H9 (cell line): ENCODE data around the gene SEPHS1. TPM values are rescaled to one million over a fixed set of nuclear protein-coding genes. Genes with fewer than 3 reads are reported as not detected.

Experiments
- DNase-seq: peaks from one replicate; pipeline ENCODE4 v3.0.0-alpha.2; 2017
- H2AFZ ChIP-seq: one replicate; pipeline ENCODE4 v1.6.1; 2013; ENCODE audit warnings: mild to moderate bottlenecking, low read length, control low read depth, moderate library complexity
- H2AK5ac ChIP-seq: 2 replicates; pipeline ENCODE4 v1.6.1; 2013; ENCODE audit warnings: low read length, control low read depth, mixed read lengths; ENCODE audit not compliant: insufficient read length
- H2BK120ac ChIP-seq: one replicate; pipeline ENCODE4 v1.6.1; 2013; ENCODE audit warnings: low read depth, mild to moderate bottlenecking, low read length, control low read depth, inconsistent platforms; ENCODE audit not compliant: poor library complexity, severe bottlenecking
- H2BK12ac ChIP-seq: 2 replicates; pipeline ENCODE4 v1.6.1; 2013; ENCODE audit warnings: low read length, control low read depth, mixed read lengths, low read depth; ENCODE audit not compliant: insufficient read length
- H2BK15ac ChIP-seq: 2 replicates; pipeline ENCODE4 v1.6.1; 2013; ENCODE audit warnings: low read depth, low read length, control low read depth
- H2BK20ac ChIP-seq: one replicate; pipeline ENCODE4 v1.6.1; 2013; ENCODE audit warnings: low read depth, mild to moderate bottlenecking, low read length, control low read depth, inconsistent platforms; ENCODE audit not compliant: poor library complexity, severe bottlenecking
- H2BK5ac ChIP-seq: 2 replicates; pipeline ENCODE4 v1.6.1; 2013; ENCODE audit warnings: low read length, control low read depth, mixed read lengths; ENCODE audit not compliant: insufficient read length
- H3K14ac ChIP-seq: 2 replicates; pipeline ENCODE4 v1.6.1; 2013; ENCODE audit warnings: low read length, control low read depth; ENCODE audit not compliant: insufficient read depth
- H3K18ac ChIP-seq: 2 replicates; pipeline ENCODE4 v1.6.1; 2013; ENCODE audit warnings: low read depth, mild to moderate bottlenecking, mixed read lengths, low read length, control low read depth; ENCODE audit not compliant: insufficient read length
- H3K23ac ChIP-seq: 2 replicates; pipeline ENCODE4 v1.6.1; 2013; ENCODE audit warnings: low read length, control low read depth, mixed read lengths, low read depth; ENCODE audit not compliant: insufficient read length
- H3K23me2 ChIP-seq: 2 replicates; pipeline ENCODE4 v1.6.1; 2013; ENCODE audit warnings: low read depth, mild to moderate bottlenecking, mixed read lengths, low read length, control low read depth; ENCODE audit not compliant: insufficient read length, poor library complexity, severe bottlenecking
- H3K27ac ChIP-seq: 2 replicates; pipeline ENCODE4 v1.5.1; 2013; ENCODE audit warnings: low read length, control low read depth, mixed read lengths, low read depth; ENCODE audit not compliant: insufficient read length
- H3K27me3 ChIP-seq: 2 replicates; pipeline ENCODE4 v1.6.1; 2013; ENCODE audit warnings: low read length, control low read depth, inconsistent platforms; ENCODE audit not compliant: insufficient read depth
- H3K4ac ChIP-seq: 2 replicates; pipeline ENCODE4 v1.6.1; 2013; ENCODE audit warnings: low read depth, mild to moderate bottlenecking, control low read depth, inconsistent platforms, low read length, moderate library complexity
- H3K4me1 ChIP-seq: 2 replicates; pipeline ENCODE4 v1.6.1; 2013; ENCODE audit warnings: low read length, control low read depth, inconsistent platforms; ENCODE audit not compliant: insufficient read depth
- H3K4me2 ChIP-seq: 2 replicates; pipeline ENCODE4 v1.6.1; 2013; ENCODE audit warnings: low read length, control low read depth, mixed read lengths; ENCODE audit not compliant: insufficient read length, insufficient read depth
- H3K56ac ChIP-seq: 2 replicates; pipeline ENCODE4 v1.6.1; 2013; ENCODE audit warnings: low read depth, mild to moderate bottlenecking, mixed read lengths, low read length, control low read depth; ENCODE audit not compliant: insufficient read length
- H3K79me1 ChIP-seq: 2 replicates; pipeline ENCODE4 v1.6.1; 2013; ENCODE audit warnings: low read depth, mild to moderate bottlenecking, moderate library complexity, low read length, control low read depth, inconsistent platforms; ENCODE audit not compliant: insufficient read depth, poor library complexity, severe bottlenecking
- H3K79me2 ChIP-seq: 2 replicates; pipeline ENCODE4 v1.6.1; 2013; ENCODE audit warnings: low read length, control low read depth, inconsistent platforms; ENCODE audit not compliant: insufficient read depth
- H3K9ac ChIP-seq: 2 replicates; pipeline ENCODE4 v1.6.1; 2013; ENCODE audit warnings: low read length, control low read depth, mixed read lengths; ENCODE audit not compliant: insufficient read length; ENCODE audit errors: extremely low read depth
- H3K9me3 ChIP-seq: one replicate; pipeline ENCODE4 v1.6.1; 2013; ENCODE audit warnings: low read depth, low read length, inconsistent platforms; ENCODE audit not compliant: control insufficient read depth
- H3T11ph ChIP-seq: one replicate; pipeline ENCODE4 v1.6.1; 2013; ENCODE audit warnings: mild to moderate bottlenecking, low read length, control low read depth, inconsistent platforms
- H4K20me1 ChIP-seq: one replicate; pipeline ENCODE4 v1.6.1; 2013; ENCODE audit not compliant: control insufficient read depth, insufficient read length, insufficient read depth
- H4K5ac ChIP-seq: 2 replicates; pipeline ENCODE4 v1.6.1; 2013; ENCODE audit warnings: low read depth, mild to moderate bottlenecking, mixed read lengths, low read length, control low read depth; ENCODE audit not compliant: insufficient read length
- H4K8ac ChIP-seq: replicated peaks from 2 replicates; pipeline ENCODE4 v1.6.1; 2013; ENCODE audit warnings: low read length, control low read depth, mixed read lengths, low read depth; ENCODE audit not compliant: insufficient read length
- H4K91ac ChIP-seq: 2 replicates; pipeline ENCODE4 v1.6.1; 2013; ENCODE audit warnings: low read depth, mild to moderate bottlenecking, moderate library complexity, mixed read lengths, low read length, control low read depth; ENCODE audit not compliant: insufficient read length
- H3K27ac Mint-ChIP-seq, 3 experiments: 2 replicates in 2 of 3; 3 replicates in 1 of 3; pipeline ENCODE4 v1.8.0; 2020 to 2021; ENCODE audit warnings: mixed read lengths in 3 of 3, mild to moderate bottlenecking in 1 of 3, moderate library complexity in 1 of 3
- H3K27me3 Mint-ChIP-seq: 2 replicates; pipeline ENCODE4 v1.8.0; 2021; ENCODE audit warnings: low read depth, mild to moderate bottlenecking, moderate library complexity, mixed read lengths
- H3K36me3 Mint-ChIP-seq, 3 experiments: 2 replicates in 2 of 3; 3 replicates in 1 of 3; pipeline ENCODE4 v1.8.0; 2020 to 2021; ENCODE audit warnings: low read depth in 3 of 3, mixed read lengths in 3 of 3; ENCODE audit not compliant: insufficient read depth in 1 of 3
- H3K4me1 Mint-ChIP-seq, 2 experiments: 2 replicates each; pipeline ENCODE4 v1.8.0; 2020; ENCODE audit warnings: mixed read lengths in 2 of 2
- H3K4me3 Mint-ChIP-seq, 2 experiments: 2 replicates in 1 of 2; 3 replicates in 1 of 2; pipeline ENCODE4 v1.8.0; 2020 to 2021; ENCODE audit warnings: mild to moderate bottlenecking in 2 of 2, mixed read lengths in 2 of 2, moderate library complexity in 1 of 2
- H3K9me3 Mint-ChIP-seq, 2 experiments: 2 replicates in 1 of 2; 3 replicates in 1 of 2; pipeline ENCODE4 v1.8.0; 2020; ENCODE audit warnings: mild to moderate bottlenecking in 2 of 2, mixed read lengths in 2 of 2, moderate library complexity in 1 of 2
- CTCF ChIP-seq: fragments of 200-600 bp; sonication (generic); conservative IDR thresholded peaks from 3 replicates; pipeline ENCODE4 v1.8.0; 2021; ENCODE audit warnings: antibody characterized with exemption, mild to moderate bottlenecking
- WGBS: extraction: QIAGEN DNeasy Blood & Tissue Kit; methylation state at CpG from one replicate; pipeline ENCODE4 v1.1.7; 2013; ENCODE audit warnings: missing lambda C conversion rate, low lambda C conversion rate, mixed read lengths; ENCODE audit not compliant: insufficient read length; ENCODE audit errors: extremely low coverage; 5-methylcytosine and 5-hydroxymethylcytosine counted together
- total RNA-seq: library from RNA; stranded (reverse); gene quantifications from 2 replicates; pipeline ENCODE4 v1.2.1, GENCODE V29; 2021

Gene SEPHS1
- total RNA-seq, 1 experiment from 2014 or later = 366 TPM

- Mint-ChIP-seq H3K27ac (no peak overlapping the region), H3K4me3 (no peak overlapping the region), H3K9me3 (no peaks in the 10 kb centered on the region), H3K27me3 (peaks cover 2% of the 10 kb centered on the region), H3K4me1 (no peaks in the 10 kb centered on the region), H3K36me3 (no peaks in the 10 kb centered on the region)
- H2BK15ac ChIP-seq = no peak overlapping the region
- no peaks in the 10 kb centered on the region for H3K4me1 ChIP-seq
- H3K14ac ChIP-seq = no peak overlapping the region
- no peak overlapping the region for H3K4me2 ChIP-seq
- H3K9me3 ChIP-seq = no peaks in the 10 kb centered on the region
- no peak overlapping the region for H3K18ac ChIP-seq
- no peak overlapping the region for H2BK5ac ChIP-seq
- no peak overlapping the region for H3K9ac ChIP-seq
- WGBS = no CpG with 5 or more reads among the region's 2 CpGs
- H3T11ph ChIP-seq = no peak overlapping the region
- no peak overlapping the region for H4K91ac ChIP-seq
- no peak overlapping the region for H2AK5ac ChIP-seq
- no peak overlapping the region for H2BK120ac ChIP-seq
- H3K56ac ChIP-seq = no peak overlapping the region
- no peaks in the 10 kb centered on the region for H4K20me1 ChIP-seq
- no peak overlapping the region for H3K23ac ChIP-seq
- no peak for DNase-seq
- H4K5ac ChIP-seq = no peak overlapping the region
- no peaks in the 10 kb centered on the region for H3K79me1 ChIP-seq
- no peak overlapping the region for H2AFZ ChIP-seq
- no peak for TF ChIP-seq CTCF
- H3K79me2 ChIP-seq = no peaks in the 10 kb centered on the region
- no peak overlapping the region for H3K27ac ChIP-seq
- H3K27me3 ChIP-seq = no peaks in the 10 kb centered on the region
- H3K4ac ChIP-seq = no peak overlapping the region
- H2BK12ac ChIP-seq = no peak overlapping the region
- H2BK20ac ChIP-seq = no peak overlapping the region
- no peak overlapping the region for H4K8ac ChIP-seq
- no peaks in the 10 kb centered on the region for H3K23me2 ChIP-seq
Measured at GRCh38 chr10:13309792-13310191, 38.3 kb downstream of the SEPHS1 start.
